ENCODE results near the gene TSPAN18.
A peak's percentile ranks its signal among the peaks of the same experiment; 100 is the strongest.

TSPAN18 gene

DNA sequence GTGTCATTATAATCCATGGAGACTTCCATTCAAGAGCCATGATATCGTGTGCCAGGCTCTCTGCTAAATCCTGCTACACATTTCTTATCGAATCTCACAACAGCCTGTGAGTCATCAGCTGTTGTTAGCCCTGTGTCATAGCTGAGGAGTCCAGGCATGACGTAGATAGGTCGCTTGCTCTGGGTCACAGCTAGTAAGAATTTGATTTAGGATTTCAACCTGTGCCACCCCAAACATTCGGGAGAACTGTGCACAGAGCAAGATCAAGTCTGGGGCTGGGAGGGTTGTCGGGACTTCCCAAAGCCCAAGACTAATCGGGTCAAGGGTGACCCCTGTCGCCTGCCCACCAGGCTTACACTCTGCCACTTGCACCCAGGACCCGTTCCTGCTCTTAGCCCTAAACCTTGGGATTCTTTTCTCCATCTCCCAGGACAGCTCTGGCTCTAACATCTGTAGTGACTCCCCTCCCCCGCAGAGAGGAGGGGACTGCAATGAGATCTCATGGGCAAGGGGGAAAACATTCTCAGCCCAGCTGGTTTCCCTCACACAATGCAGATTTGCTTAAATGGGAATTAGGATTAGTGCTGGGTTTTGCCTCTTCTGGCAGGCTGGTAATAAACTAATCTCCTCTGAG is 34.3 kb downstream of the TSPAN18 start:
- no peak overlapping the region for H3K4me3 ChIP-seq (ENCODE audit: low read depth, low read length)
- no peak overlapping the region for H3K27ac ChIP-seq (ENCODE audit: extremely low read depth, low read depth, low read length)
- ChIA-PET POLR2A (interaction anchor here (0.6 kb wide), 1 partner anchor 34 kb away, joined by 7 read pairs; no protein-coding TSS in a partner anchor), CTCF (interaction anchor here (0.6 to 2.1 kb wide), 3 partner anchors 9 to 47 kb away, joined by 3 to 14 read pairs (median 4); no protein-coding TSS in a partner anchor)
- H3K4me1 ChIP-seq (ENCODE audit: control insufficient read depth, insufficient read depth, low read length), result peaks cover 4% of the 10 kb centered on the region; the same call in 1 of the 2 replicates
- no peaks in the 10 kb centered on the region for H3K9me3 ChIP-seq (ENCODE audit: control insufficient read depth, insufficient read depth, low read depth, low read length)
- H3K36me3 ChIP-seq (ENCODE audit: control insufficient read depth in 2 of 2, insufficient read depth in 1 of 2, low read length in 2 of 2), result no peaks in the 10 kb centered on the region
- 0 out of 2 replicates have a peak, but pooled peaks have one; percentile 44 for TF ChIP-seq ZBTB17 (tag by site-specific recombination; IDR thresholded peaks at IDR 0.05)
- no peak for TF ChIP-seq ZNF776 (tag by site-specific recombination; IDR thresholded peaks at IDR 0.05; ENCODE audit: borderline replicate concordance)
- TF ChIP-seq, protein P1, sequence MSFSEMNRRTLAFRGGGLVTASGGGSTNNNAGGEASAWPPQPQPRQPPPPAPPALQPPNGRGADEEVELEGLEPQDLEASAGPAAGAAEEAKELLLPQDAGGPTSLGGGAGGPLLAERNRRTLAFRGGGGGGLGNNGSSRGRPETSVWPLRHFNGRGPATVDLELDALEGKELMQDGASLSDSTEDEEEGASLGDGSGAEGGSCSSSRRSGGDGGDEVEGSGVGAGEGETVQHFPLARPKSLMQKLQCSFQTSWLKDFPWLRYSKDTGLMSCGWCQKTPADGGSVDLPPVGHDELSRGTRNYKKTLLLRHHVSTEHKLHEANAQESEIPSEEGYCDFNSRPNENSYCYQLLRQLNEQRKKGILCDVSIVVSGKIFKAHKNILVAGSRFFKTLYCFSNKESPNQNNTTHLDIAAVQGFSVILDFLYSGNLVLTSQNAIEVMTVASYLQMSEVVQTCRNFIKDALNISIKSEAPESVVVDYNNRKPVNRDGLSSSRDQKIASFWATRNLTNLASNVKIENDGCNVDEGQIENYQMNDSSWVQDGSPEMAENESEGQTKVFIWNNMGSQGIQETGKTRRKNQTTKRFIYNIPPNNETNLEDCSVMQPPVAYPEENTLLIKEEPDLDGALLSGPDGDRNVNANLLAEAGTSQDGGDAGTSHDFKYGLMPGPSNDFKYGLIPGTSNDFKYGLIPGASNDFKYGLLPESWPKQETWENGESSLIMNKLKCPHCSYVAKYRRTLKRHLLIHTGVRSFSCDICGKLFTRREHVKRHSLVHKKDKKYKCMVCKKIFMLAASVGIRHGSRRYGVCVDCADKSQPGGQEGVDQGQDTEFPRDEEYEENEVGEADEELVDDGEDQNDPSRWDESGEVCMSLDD (tag by site-specific recombination; IDR thresholded peaks at IDR 0.05), result 0 out of 2 replicates have a peak, but pooled peaks have one; percentile 17
- peak; percentile 95 for TF ChIP-seq ZNF629 (tag by site-specific recombination; IDR thresholded peaks at IDR 0.05)
- no peak for TF ChIP-seq YY2 (tag by site-specific recombination; IDR thresholded peaks at IDR 0.05)
- TF ChIP-seq ZNF48 (tag by site-specific recombination; IDR thresholded peaks at IDR 0.05), result no peak
- TF ChIP-seq SCRT2 (tag by site-specific recombination; IDR thresholded peaks at IDR 0.05), result peak; percentile 76; the same call in 1 of the 2 replicates
- TF ChIP-seq, protein P2, sequence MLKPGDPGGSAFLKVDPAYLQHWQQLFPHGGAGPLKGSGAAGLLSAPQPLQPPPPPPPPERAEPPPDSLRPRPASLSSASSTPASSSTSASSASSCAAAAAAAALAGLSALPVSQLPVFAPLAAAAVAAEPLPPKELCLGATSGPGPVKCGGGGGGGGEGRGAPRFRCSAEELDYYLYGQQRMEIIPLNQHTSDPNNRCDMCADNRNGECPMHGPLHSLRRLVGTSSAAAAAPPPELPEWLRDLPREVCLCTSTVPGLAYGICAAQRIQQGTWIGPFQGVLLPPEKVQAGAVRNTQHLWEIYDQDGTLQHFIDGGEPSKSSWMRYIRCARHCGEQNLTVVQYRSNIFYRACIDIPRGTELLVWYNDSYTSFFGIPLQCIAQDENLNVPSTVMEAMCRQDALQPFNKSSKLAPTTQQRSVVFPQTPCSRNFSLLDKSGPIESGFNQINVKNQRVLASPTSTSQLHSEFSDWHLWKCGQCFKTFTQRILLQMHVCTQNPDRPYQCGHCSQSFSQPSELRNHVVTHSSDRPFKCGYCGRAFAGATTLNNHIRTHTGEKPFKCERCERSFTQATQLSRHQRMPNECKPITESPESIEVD (tag by site-specific recombination; IDR thresholded peaks at IDR 0.05), result no peak
- TF ChIP-seq ZBTB21 (tag by site-specific recombination; IDR thresholded peaks at IDR 0.05), result peak; percentile 91
- TF ChIP-seq TRIM28 (IDR thresholded peaks at IDR 0.05; ENCODE audit: borderline replicate concordance, low read length), result peak; percentile 35; the same call in 1 of the 2 replicates
- TF ChIP-seq, protein P3, sequence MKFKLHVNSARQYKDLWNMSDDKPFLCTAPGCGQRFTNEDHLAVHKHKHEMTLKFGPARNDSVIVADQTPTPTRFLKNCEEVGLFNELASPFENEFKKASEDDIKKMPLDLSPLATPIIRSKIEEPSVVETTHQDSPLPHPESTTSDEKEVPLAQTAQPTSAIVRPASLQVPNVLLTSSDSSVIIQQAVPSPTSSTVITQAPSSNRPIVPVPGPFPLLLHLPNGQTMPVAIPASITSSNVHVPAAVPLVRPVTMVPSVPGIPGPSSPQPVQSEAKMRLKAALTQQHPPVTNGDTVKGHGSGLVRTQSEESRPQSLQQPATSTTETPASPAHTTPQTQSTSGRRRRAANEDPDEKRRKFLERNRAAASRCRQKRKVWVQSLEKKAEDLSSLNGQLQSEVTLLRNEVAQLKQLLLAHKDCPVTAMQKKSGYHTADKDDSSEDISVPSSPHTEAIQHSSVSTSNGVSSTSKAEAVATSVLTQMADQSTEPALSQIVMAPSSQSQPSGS (tag by site-specific recombination; IDR thresholded peaks at IDR 0.05; ENCODE audit: low read depth), result peak; percentile 72; the same call in 1 of the 2 replicates
- TF ChIP-seq, protein P4, sequence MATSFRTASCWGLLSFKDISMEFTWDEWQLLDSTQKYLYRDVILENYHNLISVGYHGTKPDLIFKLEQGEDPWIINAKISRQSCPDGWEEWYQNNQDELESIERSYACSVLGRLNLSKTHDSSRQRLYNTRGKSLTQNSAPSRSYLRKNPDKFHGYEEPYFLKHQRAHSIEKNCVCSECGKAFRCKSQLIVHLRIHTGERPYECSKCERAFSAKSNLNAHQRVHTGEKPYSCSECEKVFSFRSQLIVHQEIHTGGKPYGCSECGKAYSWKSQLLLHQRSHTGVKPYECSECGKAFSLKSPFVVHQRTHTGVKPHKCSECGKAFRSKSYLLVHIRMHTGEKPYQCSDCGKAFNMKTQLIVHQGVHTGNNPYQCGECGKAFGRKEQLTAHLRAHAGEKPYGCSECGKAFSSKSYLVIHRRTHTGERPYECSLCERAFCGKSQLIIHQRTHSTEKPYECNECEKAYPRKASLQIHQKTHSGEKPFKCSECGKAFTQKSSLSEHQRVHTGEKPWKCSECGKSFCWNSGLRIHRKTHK (tag by site-specific recombination; IDR thresholded peaks at IDR 0.05), result no peak
- TF ChIP-seq ZNF561 (tag by site-specific recombination; IDR thresholded peaks at IDR 0.05; ENCODE audit: borderline replicate concordance), result no peak
- TF ChIP-seq, protein P5, sequence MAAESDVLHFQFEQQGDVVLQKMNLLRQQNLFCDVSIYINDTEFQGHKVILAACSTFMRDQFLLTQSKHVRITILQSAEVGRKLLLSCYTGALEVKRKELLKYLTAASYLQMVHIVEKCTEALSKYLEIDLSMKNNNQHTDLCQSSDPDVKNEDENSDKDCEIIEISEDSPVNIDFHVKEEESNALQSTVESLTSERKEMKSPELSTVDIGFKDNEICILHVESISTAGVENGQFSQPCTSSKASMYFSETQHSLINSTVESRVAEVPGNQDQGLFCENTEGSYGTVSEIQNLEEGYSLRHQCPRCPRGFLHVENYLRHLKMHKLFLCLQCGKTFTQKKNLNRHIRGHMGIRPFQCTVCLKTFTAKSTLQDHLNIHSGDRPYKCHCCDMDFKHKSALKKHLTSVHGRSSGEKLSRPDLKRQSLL (tag by site-specific recombination; IDR thresholded peaks at IDR 0.05), result peak; percentile 37; the same call in 1 of the 2 replicates
- no peak for TF ChIP-seq IKZF3 (tag by site-specific recombination; IDR thresholded peaks at IDR 0.05)
- TF ChIP-seq ZEB2 (tag by site-specific recombination; IDR thresholded peaks at IDR 0.05), result peak; percentile 55; the same call in 1 of the 2 replicates
- TF ChIP-seq KLF7 (tag by site-specific recombination; IDR thresholded peaks at IDR 0.05; ENCODE audit: borderline replicate concordance), result no peak
